ENCODE measurements around the gene LRIG3.

DNA sequence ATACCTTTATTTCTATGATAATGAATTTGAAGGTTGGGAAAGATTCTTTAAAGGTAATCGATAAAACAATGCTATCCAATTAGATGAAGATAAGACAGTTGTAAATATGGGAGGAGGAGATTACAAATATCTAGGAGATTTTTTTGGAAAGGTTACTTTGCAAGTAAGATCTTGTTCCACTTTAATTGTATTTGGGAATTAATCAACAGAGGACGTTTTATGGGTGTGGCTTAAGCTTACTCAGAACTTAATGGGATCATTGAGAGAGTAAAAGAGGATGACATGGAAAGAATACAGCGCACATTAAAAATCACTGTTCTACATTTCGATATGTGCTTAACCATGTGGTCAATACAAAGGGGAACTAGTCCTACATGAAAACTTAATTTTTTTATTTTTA, 3.5 kb upstream of the LRIG3 start:
- TF ChIP-seq, protein P1, sequence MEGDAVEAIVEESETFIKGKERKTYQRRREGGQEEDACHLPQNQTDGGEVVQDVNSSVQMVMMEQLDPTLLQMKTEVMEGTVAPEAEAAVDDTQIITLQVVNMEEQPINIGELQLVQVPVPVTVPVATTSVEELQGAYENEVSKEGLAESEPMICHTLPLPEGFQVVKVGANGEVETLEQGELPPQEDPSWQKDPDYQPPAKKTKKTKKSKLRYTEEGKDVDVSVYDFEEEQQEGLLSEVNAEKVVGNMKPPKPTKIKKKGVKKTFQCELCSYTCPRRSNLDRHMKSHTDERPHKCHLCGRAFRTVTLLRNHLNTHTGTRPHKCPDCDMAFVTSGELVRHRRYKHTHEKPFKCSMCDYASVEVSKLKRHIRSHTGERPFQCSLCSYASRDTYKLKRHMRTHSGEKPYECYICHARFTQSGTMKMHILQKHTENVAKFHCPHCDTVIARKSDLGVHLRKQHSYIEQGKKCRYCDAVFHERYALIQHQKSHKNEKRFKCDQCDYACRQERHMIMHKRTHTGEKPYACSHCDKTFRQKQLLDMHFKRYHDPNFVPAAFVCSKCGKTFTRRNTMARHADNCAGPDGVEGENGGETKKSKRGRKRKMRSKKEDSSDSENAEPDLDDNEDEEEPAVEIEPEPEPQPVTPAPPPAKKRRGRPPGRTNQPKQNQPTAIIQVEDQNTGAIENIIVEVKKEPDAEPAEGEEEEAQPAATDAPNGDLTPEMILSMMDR (IDR thresholded peaks at IDR 0.05) = no peak
- TF ChIP-seq EP300 (IDR thresholded peaks at IDR 0.05) = no peak
